Right forelimb (tissue), 1 donor: ENCODE data around the gene DOC2A.
"Not testable (repeated sequence)": the region's sequence is repeated elsewhere in the genome, so short reads cannot be mapped to it uniquely, and the experiment has no call there.

ENCODE experiments used
- DNase-seq: peaks from one replicate; pipeline ENCODE4 v3.0.0-alpha.2; 2018

The DOC2A gene

GRCh38 chr16:30010844-30011713 is at the start of gene DOC2A:
Gene DOC2A (minus strand): TSS chr16:30011027. CDS start chr16:30010222, 805 bp downstream.
- DNase-seq: no peak

- DNase-seq: no peak
These were observed 49.5 kb upstream of the DOC2A start for GRCh38 chr16:30060346-30060745.

GRCh38 chr16:30054959-30055553 is 44.2 kb upstream of the DOC2A start:
- no peak for DNase-seq

GRCh38 chr16:30054451-30054850 is 43.6 kb upstream of the DOC2A start:
- no peak for DNase-seq

GRCh38 chr16:30053376-30054015 is 42.7 kb upstream of the DOC2A start:
- no peak for DNase-seq

- peak; percentile 96 for DNase-seq
These were observed 42.0 kb upstream of the DOC2A start for GRCh38 chr16:30052671-30053372.

- DNase-seq: no peak
These were observed 40.7 kb upstream of the DOC2A start for GRCh38 chr16:30051518-30051917.

- no peak for DNase-seq
These were observed 39.0 kb upstream of the DOC2A start for GRCh38 chr16:30049871-30050270.

GRCh38 chr16:30046588-30046987 is 35.8 kb upstream of the DOC2A start:
- DNase-seq: no peak

GRCh38 chr16:30046178-30046577 is 35.4 kb upstream of the DOC2A start:
- no peak for DNase-seq

- DNase-seq: no peak
These were observed 31.0 kb upstream of the DOC2A start for GRCh38 chr16:30041841-30042240.

- DNase-seq: not testable (repeated sequence)
These were observed 29.9 kb upstream of the DOC2A start for GRCh38 chr16:30040690-30041089.

- DNase-seq: no peak
These were observed 29.4 kb upstream of the DOC2A start for GRCh38 chr16:30040221-30040620.

- no peak for DNase-seq
These were observed 22.4 kb upstream of the DOC2A start for GRCh38 chr16:30033270-30033669.

GRCh38 chr16:30032083-30032819 is 21.4 kb upstream of the DOC2A start:
- peak; percentile 68 for DNase-seq

- no peak for DNase-seq
These were observed 20.7 kb upstream of the DOC2A start for GRCh38 chr16:30031477-30031918.

GRCh38 chr16:30030841-30031413 is 20.1 kb upstream of the DOC2A start, which contains the start of gene TLCD3B:
Gene TLCD3B (minus strand): TSS chr16:30031271. CDS start chr16:30030527, 744 bp downstream.
- DNase-seq: no peak

GRCh38 chr16:30030011-30030685 is 19.3 kb upstream of the DOC2A start:
- DNase-seq: no peak

GRCh38 chr16:30028438-30029076 is 17.7 kb upstream of the DOC2A start:
- DNase-seq: peak; percentile 66

- DNase-seq: no peak
These were observed 17.0 kb upstream of the DOC2A start for GRCh38 chr16:30027588-30028437.
